ENCODE data around the gene ALX4. TPM values are rescaled to one million over a fixed set of nuclear protein-coding genes. Genes with fewer than 3 reads are reported as not detected.

ALX4 gene
- total and polyA plus RNA-seq, 2 donors (not counting 1 experiment from before 2014, with no cell fraction given): not detected

GRCh38 chr11:44258839-44259420, 51.0 kb downstream of the ALX4 start:
- H3K4me3 ChIP-seq (replicated peaks in 1 of 4; ENCODE audit: control extremely low read depth in 1 of 4, insufficient read depth in 1 of 4, low read depth in 3 of 4, low read length in 4 of 4): no peak overlapping the region
- no peak for TF ChIP-seq CTCF (conservative IDR thresholded peaks at IDR 0.05 in 1 of 2, IDR thresholded peaks at IDR 0.05 in 1 of 2; ENCODE audit: low read depth in 1 of 2, low read length in 2 of 2)
- no peak for TF ChIP-seq EZH2 (IDR thresholded peaks at IDR 0.05; ENCODE audit: low read length, missing control alignments)
- DNase-seq (ENCODE audit: low read depth in 2 of 2): no peak
- no peaks in the 10 kb centered on the region for H3K36me3 ChIP-seq (ENCODE audit: control insufficient read depth, insufficient read depth, low read length)
- no peak overlapping the region for H3K27ac ChIP-seq (ENCODE audit: insufficient read depth, low read length)
- no peaks in the 10 kb centered on the region for H3K4me1 ChIP-seq (ENCODE audit: control insufficient read depth, extremely low read depth, insufficient read depth, low read length)
- no peaks in the 10 kb centered on the region for H3K27me3 ChIP-seq (ENCODE audit: control insufficient read depth, insufficient read depth, low read length)
- H4K20me1 ChIP-seq (ENCODE audit: control insufficient read depth, extremely low read depth, insufficient read depth, low read length): no peaks in the 10 kb centered on the region
- H3K9ac ChIP-seq (ENCODE audit: insufficient read depth, low read length): no peak overlapping the region
- H3K4me2 ChIP-seq (ENCODE audit: extremely low read depth, insufficient read depth, low read length): no peak overlapping the region
- H2AFZ ChIP-seq (ENCODE audit: low read length): no peak overlapping the region
- H3K9me3 ChIP-seq (ENCODE audit: control insufficient read depth, insufficient read depth, low read depth, low read length): no peaks in the 10 kb centered on the region
- no peaks in the 10 kb centered on the region for H3K79me2 ChIP-seq (ENCODE audit: control insufficient read depth, insufficient read depth, low read length)

GRCh38 chr11:44258190-44258489, 51.8 kb downstream of the ALX4 start:
- TF ChIP-seq EZH2 (IDR thresholded peaks at IDR 0.05; ENCODE audit: low read length, missing control alignments): no peak
- no peak for TF ChIP-seq CTCF (conservative IDR thresholded peaks at IDR 0.05 in 1 of 2, IDR thresholded peaks at IDR 0.05 in 1 of 2; ENCODE audit: low read depth in 1 of 2, low read length in 2 of 2)
- no peaks in the 10 kb centered on the region for H3K4me1 ChIP-seq (ENCODE audit: control insufficient read depth, extremely low read depth, insufficient read depth, low read length)
- no peak overlapping the region for H3K27ac ChIP-seq (ENCODE audit: insufficient read depth, low read length)
- H2AFZ ChIP-seq (ENCODE audit: low read length): no peak overlapping the region
- H3K4me3 ChIP-seq (replicated peaks in 1 of 4; ENCODE audit: control extremely low read depth in 1 of 4, insufficient read depth in 1 of 4, low read depth in 3 of 4, low read length in 4 of 4): no peak overlapping the region
- no peak overlapping the region for H3K4me2 ChIP-seq (ENCODE audit: extremely low read depth, insufficient read depth, low read length)
- H3K79me2 ChIP-seq (ENCODE audit: control insufficient read depth, insufficient read depth, low read length): no peaks in the 10 kb centered on the region
- no peaks in the 10 kb centered on the region for H3K9me3 ChIP-seq (ENCODE audit: control insufficient read depth, insufficient read depth, low read depth, low read length)
- no peak overlapping the region for H3K9ac ChIP-seq (ENCODE audit: insufficient read depth, low read length)
- no peaks in the 10 kb centered on the region for H3K36me3 ChIP-seq (ENCODE audit: control insufficient read depth, insufficient read depth, low read length)
- H3K27me3 ChIP-seq (ENCODE audit: control insufficient read depth, insufficient read depth, low read length): no peaks in the 10 kb centered on the region
- H4K20me1 ChIP-seq (ENCODE audit: control insufficient read depth, extremely low read depth, insufficient read depth, low read length): no peaks in the 10 kb centered on the region
- DNase-seq (ENCODE audit: low read depth in 2 of 2): no peak

- Histone ChIP-seq H3K4me2 (ENCODE audit: extremely low read depth, insufficient read depth, low read length) (no peak overlapping the region), H3K27ac (ENCODE audit: insufficient read depth, low read length) (no peak overlapping the region), H3K9ac (ENCODE audit: insufficient read depth, low read length) (no peak overlapping the region), H2AFZ (ENCODE audit: low read length) (no peak overlapping the region), H4K20me1 (ENCODE audit: control insufficient read depth, extremely low read depth, insufficient read depth, low read length) (no peaks in the 10 kb centered on the region), H3K36me3 (ENCODE audit: control insufficient read depth, insufficient read depth, low read length) (no peaks in the 10 kb centered on the region), H3K9me3 (ENCODE audit: control insufficient read depth, insufficient read depth, low read depth, low read length) (no peaks in the 10 kb centered on the region), H3K27me3 (ENCODE audit: control insufficient read depth, insufficient read depth, low read length) (no peaks in the 10 kb centered on the region), H3K4me1 (ENCODE audit: control insufficient read depth, extremely low read depth, insufficient read depth, low read length) (no peaks in the 10 kb centered on the region), H3K79me2 (ENCODE audit: control insufficient read depth, insufficient read depth, low read length) (no peaks in the 10 kb centered on the region), H3K4me3 (replicated peaks in 1 of 4; ENCODE audit: control extremely low read depth in 1 of 4, insufficient read depth in 1 of 4, low read depth in 3 of 4, low read length in 4 of 4) (no peak overlapping the region)
- no peak for TF ChIP-seq CTCF (conservative IDR thresholded peaks at IDR 0.05 in 1 of 2, IDR thresholded peaks at IDR 0.05 in 1 of 2; ENCODE audit: low read depth in 1 of 2, low read length in 2 of 2)
- no peak for TF ChIP-seq EZH2 (IDR thresholded peaks at IDR 0.05; ENCODE audit: low read length, missing control alignments)
- DNase-seq (ENCODE audit: low read depth in 2 of 2): no peak
Measured at GRCh38 chr11:44257338-44258189, 52.4 kb downstream of the ALX4 start.
